Stomach (tissue), 4 donors: ENCODE data around the gene LPIN2.

ENCODE experiments used
- CTCF ChIP-seq, 7 experiments: fragments of 450-650 bp in 4 of 7; fragments of 200-600 bp in 3 of 7; sonication (generic) in 3 of 7; IDR thresholded peaks; one replicate each; pipeline ENCODE4 v1.5.1; 2016 to 2019; ENCODE audit warnings: antibody characterized with exemption in 7 of 7, control low read depth in 2 of 7, mild to moderate bottlenecking in 1 of 7
- EP300 ChIP-seq: sonication (generic); formaldehyde crosslinking; IDR thresholded peaks from one replicate; pipeline ENCODE4 v1.6.1; 2017; ENCODE audit warnings: antibody characterized with exemption
- POLR2A ChIP-seq, 4 donors: fragments of 450-650 bp; IDR thresholded peaks; one replicate each; pipeline ENCODE4 v1.6.1; 2016; ENCODE audit warnings: antibody characterized with exemption in 4 of 4, control low read depth in 2 of 4, mild to moderate bottlenecking in 1 of 4, moderate library complexity in 1 of 4
- POLR2AphosphoS5 ChIP-seq, 3 donors: sonication (generic); formaldehyde crosslinking; IDR thresholded peaks; one replicate each; pipeline ENCODE4 v1.6.1; 2016; ENCODE audit warnings: antibody characterized with exemption in 3 of 3

DNA sequence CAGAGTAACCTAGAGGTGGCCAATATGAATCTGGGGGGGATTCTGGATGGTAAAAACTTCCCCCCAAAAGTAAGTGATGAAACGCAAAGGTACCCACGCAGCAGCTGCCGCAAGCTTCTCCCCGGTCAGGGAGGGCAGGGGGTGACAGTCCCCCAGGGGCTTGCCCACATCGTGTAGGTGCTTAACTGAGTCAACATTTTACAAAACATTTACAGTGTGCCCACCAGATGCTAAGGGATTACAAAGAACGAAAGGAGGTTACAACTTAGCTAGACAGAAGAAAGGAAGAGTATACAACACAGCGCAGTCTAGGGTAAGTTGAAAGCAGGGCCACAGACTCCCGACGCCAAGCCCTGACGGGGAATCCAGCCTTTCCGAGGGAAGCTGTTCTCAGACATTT, 45.6 kb downstream of the LPIN2 start:
- TF ChIP-seq CTCF (IDR thresholded peaks at IDR 0.05) (no peak), POLR2AphosphoS5 (IDR thresholded peaks at IDR 0.05) (no peak), POLR2A (IDR thresholded peaks at IDR 0.05) (no peak), EP300 (no peak)
